HG03159 (cell line): ENCODE results near the gene SPECC1L.

Experiments used
- ATAC-seq: cut with Tn5 transposase; IDR thresholded peaks from one replicate; pipeline ENCODE4 v1.9.1; 2021; ENCODE audit warnings: mild to moderate bottlenecking, moderate library complexity; ENCODE audit not compliant: unreplicated experiment

SPECC1L gene

GRCh38 chr22:24411256-24412004 is 140.8 kb downstream of the SPECC1L start:
- no peak for ATAC-seq

- ATAC-seq, result no peak
These were observed 141.6 kb downstream of the SPECC1L start for GRCh38 chr22:24412274-24412673.

DNA sequence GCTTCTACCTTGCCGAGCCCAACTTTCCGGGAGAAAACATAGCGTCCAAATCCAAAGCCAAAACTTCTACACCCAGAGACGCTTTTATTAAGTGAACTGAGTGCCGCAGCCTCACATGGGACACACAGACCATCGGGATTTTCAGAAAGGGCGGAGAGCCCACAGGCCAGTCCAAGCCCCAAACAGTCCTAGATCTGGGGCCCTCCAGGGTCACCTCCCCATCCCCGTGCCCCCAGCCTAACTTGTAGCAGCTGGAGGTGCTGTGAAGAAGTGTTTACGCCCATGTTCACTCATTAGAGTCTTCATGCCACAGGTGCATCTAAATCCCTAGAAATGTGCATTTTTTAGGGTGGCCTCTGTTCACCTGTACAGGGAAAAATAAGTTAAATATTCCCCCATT is 142.6 kb downstream of the SPECC1L start:
- no peak for ATAC-seq

- ATAC-seq, result no peak
These were observed 143.2 kb downstream of the SPECC1L start for GRCh38 chr22:24413736-24414385.

DNA sequence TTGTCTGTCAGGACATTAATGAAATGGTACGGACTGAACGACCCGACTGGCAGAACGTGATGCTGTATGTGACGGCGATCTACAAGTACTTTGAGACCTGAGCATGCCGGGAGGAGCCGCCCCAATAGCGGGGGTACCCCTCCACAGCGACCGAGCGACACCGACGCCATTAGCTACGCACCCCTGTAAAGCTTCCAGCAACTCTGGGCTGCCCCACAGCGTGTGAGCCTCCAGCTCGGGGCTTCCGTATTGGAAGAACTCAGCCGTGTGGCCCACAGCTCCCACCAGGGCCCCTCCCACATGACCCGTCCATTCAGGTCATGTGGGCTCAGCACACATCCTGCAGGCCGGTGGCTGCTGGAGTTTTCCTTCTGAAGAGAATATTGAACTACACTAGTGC is 143.9 kb downstream of the SPECC1L start:
- ATAC-seq, result no peak

DNA sequence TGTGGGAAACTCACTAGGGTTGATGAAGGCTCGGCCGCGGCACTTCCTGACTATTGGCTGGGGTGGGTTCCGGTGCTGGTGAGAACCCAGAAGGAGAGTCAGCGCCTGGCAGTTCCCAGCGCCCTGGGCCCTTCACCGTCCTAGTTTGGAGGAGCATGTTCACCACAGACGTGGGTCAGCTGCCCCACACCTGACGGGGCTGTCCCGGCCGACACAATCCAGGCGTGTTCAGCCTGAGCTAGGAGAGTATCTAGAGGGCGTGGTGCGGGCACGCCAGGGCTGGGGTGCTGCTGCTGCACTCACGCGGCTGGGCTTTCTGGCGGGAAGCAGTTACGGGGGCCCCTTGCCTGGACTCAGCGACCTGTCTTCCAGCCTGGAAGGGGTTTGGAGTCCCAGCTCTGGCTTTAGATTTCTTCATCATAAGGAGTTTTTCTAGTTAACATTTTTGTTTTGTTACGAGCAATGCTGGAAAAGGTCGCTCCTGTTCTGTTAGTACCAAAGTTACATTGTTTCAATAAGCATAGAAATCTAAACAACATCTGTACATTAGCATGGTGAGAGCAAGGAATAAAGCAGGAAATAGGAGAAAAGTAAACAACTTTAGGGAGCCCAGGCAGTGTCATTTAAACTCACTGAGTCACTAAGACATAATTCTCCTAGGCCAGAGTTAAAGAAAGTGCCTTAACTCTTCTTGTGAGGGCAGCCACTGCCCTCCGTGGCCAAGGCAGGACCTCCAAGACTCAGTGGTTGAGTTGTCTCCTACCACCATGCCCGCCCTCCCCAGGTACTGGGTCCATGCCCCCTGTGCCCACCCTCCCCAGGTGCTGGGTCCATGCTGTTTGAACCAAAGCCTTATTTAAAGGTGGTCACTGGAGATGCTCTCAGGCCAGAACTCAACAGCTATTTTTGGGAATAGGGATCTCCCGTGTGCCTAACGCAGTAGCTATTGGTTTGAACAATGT is 144.6 kb downstream of the SPECC1L start:
- ATAC-seq, result no peak

GRCh38 chr22:24416095-24416494 is 145.5 kb downstream of the SPECC1L start:
- no peak for ATAC-seq

DNA sequence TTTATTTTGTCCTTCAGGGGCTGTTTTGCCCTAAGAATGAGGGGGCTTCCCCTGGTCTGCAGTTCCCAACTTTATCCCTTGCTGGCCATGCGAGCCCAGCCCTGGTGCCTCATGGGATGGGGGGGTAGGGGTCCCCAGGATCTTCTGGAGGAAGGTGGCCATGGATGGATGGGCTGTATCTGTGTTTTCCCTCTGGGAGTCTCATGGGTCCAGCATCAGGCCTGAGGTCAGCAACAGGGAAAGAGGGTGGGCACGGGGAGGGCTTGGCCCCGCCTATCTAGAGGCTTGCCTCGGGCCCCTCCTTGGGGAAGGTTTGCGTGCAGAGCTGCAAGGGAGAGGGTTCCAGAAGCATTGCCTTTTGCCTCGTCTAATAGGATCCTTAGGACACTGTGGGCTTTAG is 146.0 kb downstream of the SPECC1L start:
- no peak for ATAC-seq

GRCh38 chr22:24417200-24417599 is 146.6 kb downstream of the SPECC1L start:
- no peak for ATAC-seq

- no peak for ATAC-seq
These were observed 147.4 kb downstream of the SPECC1L start for GRCh38 chr22:24417901-24418641.

DNA sequence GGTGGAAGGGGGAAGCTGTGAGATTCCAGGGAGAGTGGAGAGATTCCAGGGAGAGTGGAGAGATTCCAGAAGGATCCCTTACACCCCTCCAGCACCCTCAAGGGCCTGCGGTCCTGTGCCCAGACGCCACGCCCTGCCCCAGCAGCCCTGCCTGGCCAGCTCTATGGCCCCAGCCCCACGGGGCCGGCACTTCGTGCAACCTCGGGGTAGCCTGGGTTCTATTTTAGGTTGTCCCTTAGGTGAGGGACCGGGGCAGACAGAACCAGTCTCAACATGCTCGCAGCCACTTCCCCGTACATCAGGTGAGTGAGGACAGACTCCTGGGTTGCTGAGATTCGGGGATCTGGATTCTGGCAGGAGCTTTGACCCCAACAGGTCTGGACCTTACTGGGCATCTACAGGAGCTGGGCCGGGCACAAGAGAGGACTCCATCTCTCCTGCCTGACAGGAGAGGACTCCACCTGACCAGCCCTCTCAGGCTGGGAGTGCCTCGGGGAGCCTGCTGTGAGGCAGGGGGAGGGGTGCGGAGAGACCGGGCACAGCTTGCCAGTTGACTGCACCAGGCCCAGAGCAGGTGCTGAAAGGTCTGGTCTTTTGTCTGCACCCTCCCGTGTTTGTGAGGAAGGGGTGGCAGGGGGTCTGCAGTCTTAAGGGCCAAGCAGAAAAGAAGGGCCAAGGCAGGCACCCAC is 148.3 kb downstream of the SPECC1L start:
- ATAC-seq, result no peak

- ATAC-seq, result no peak
These were observed 148.8 kb downstream of the SPECC1L start for GRCh38 chr22:24419475-24419850.

DNA sequence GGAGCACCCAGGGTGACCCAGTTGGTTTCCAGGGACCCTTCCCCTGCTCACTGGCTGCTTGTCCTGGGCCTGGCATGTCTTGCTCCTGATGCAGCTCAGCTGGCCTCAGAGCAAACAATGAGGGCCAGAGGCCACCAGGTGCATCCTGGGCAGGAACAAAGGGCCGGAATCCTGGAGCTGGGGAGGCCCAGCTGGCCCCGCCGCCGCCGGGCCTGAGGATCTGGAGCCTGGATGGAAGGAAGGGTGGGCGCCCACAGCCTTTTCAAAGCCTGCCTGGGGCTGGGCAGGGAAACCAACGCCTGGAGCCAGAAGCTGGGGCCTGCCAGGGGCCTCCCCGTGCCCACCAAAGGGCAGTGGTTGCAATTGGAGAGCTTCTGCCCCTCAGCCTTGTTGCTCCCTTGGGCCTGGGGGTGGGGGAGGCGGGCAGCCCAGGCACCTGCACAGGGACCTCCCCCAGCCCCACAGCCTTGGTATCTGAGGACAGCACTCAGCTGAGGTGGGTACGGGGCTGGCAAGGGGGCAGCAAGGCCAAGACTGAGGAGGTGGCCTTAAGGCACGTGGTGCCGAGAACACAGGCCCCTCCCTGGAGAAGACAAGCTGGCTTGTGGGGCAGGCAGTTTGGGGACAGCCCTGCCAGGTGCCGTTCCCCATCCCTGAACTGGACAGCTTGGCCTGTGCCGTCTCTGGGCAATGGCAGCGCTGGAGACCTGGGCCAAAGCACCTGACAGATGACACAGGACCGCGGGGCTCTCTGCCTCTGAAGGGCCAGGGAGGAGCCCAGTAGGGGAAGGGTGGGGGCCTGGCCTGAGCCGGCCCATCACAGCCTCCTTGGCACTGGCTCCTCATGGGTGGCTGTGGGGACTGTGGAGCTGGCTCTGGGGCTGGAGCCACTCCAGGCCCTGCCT is 149.7 kb downstream of the SPECC1L start:
- ATAC-seq, result no peak

GRCh38 chr22:24420977-24421343 is 150.3 kb downstream of the SPECC1L start:
- ATAC-seq, result no peak

DNA sequence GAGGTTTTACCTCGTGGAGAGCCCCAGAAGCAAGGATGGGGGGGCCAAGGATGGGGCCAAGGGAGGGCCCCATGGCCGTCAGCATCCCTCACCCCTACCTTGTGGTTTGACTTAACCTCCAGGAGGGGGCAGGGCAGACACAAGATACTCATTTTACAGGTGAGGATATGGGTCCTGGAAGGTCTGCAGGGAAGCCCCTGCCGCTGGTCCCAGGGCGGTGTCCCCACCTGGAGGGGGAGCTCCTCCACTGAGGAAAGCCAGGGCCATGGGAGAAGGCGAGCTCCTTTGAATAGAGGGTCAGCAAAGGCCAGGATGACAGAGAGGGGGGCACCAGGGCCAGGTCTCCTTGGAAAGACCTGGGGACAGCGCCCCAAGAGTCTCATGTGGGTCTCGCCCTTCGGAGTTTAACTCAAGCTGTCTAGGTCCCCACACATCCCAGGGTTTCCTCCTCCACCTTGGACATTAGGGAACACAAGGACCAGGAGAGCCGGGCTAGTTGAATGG is 150.8 kb downstream of the SPECC1L start:
- ATAC-seq, result no peak

DNA sequence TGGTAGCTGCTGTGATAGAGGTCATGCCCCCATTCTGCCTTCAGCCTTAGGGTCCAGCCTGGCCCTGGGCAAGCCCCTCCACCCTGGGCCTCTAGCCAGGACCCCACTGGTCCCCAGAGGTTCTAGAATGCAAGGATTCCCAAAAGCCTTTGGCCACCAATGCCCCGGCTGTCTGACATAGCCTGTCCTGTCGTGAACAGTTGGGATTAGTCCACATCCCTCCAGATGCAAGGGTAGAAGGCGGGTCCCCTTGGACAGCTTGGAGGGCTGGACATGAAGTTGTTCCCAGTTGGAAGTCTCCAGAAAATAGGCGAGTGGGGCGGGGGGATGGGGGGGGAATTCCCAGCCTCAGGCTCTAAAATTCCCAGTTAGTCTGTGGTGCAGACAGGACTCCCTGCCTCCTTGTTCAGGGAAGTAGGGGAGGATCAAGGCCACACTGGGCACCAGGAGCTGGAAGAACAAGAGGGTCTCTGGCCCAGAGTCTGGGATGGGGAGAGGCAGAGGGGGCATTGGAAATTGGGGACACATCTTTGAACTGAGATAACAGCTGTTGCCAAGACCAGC is 151.6 kb downstream of the SPECC1L start:
- ATAC-seq, result no peak

GRCh38 chr22:24423519-24424000 is 152.9 kb downstream of the SPECC1L start:
- no peak for ATAC-seq

- no peak for ATAC-seq
These were observed 153.6 kb downstream of the SPECC1L start for GRCh38 chr22:24424001-24424900.
